ENCODE results near the gene ALKBH4.
A peak's percentile ranks its signal among the peaks of the same experiment; 100 is the strongest.
"Not testable (repeated sequence)": the region's sequence is repeated elsewhere in the genome, so short reads cannot be mapped to it uniquely, and the experiment has no call there.

The ALKBH4 gene

GRCh38 chr7:102474736-102475435 lies 10.2 kb upstream of the ALKBH4 start:
- DNase-seq = not testable (repeated sequence)

- not testable (repeated sequence) for DNase-seq
Observed at GRCh38 chr7:102474116-102474515, 9.5 kb upstream of the ALKBH4 start.

DNA sequence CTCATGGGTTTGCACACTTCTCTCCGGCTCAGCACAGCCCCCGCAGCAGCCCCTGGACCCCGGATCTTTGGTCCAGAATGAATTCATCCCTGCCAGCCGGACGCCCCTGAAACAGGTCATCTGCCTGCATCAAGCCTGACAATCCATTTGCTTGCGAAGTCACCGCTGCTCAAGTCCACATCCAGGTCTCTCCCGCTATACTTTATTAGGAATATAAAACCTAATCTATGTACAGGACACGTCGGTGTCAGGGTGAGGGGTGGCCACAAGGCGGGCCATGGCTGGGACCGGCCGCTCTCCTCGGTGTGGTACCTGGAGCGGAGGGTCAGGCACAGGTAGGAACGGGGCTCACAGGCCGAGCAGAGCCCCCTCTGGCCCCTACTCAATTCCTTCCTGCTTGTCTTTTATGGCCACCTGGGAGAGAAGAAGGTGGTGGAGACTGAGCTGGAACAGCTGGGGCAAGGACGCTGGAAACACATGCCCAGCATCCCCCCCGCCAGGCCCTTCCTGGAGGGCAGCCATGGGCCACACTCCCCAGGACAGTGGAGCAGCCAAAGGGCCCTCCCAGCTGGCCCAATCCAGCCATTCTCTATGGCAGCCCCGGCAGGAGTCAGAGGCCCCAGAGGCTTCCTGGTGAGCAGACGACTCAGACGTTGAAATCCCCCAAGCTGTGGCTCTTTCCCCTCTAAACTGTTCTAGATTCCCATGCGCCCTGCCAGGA lies 8.8 kb upstream of the ALKBH4 start:
- no peak for DNase-seq

GRCh38 chr7:102472126-102473041 lies 7.7 kb upstream of the ALKBH4 start:
- no peak for DNase-seq

- no peak for DNase-seq
Observed at GRCh38 chr7:102471791-102472125, 7.1 kb upstream of the ALKBH4 start.

DNA sequence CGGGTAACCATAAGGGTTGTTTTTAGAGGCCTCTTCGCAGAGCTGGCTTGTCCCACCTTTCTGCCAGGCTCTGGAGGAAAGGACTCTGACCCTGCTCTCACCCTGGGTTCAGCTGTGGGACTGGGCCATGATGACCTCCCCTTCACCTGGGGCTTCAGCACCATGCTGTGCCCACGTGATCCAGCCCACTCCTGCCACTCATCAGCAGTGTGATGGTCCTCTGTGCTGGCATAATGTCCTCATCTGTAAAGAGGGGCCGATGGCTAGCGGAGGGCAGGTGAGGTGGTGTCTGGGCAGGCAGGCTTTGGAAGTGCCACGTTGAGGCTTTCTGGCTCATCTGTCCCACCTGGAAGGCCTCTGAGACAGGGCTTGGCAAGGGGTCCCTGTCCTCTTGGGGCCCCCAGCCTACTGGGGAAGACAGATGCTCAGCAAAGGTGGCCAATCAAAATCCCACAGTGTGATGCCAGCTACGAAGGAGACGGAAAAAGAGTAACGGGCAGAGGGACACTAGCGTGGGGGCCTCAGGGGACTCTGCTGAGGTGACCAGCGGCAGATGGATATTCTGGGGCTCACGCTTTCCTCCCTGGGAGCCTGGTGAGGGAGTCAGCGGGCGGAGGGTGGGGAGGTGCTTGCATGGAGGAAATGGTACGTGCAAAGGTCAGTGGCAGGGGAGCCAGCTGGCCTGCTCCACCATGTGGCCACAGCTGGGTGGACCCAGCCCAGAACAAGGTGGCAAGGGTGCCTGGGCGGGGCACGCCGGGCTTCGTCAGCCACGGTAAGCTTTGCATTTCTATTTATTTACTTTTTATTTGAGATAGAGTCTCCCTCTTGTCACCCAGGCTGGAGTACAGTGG lies 5.5 kb upstream of the ALKBH4 start:
- DNase-seq = no peak

DNA sequence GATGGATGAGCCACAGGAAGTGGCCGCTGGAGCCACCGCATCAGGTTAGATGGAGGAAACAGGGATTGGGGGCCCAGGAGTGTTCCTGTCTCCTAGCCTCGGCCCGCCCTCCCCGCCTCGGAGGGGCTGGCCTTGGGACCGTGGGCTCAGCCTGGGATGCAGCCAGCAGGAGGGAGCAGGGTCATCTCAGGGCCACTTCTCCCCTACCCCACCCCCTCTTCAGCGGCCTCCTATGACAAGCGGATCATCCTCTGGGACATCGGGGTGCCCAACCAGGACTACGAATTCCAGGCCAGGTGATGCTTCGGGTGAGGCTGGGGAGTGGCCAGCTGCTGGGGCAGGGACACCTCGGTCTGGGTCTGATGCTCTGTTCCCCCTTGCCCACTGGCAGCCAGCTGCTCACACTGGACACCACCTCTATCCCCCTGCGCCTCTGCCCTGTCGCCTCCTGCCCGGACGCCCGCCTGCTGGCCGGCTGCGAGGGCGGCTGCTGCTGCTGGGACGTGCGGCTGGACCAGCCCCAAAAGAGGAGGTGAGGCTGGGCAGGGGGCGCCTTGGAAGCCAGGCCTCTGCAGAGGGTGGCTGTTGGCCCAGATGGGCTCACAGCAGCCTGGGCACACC lies 4.8 kb upstream of the ALKBH4 start:
- DNase-seq = no peak

DNA sequence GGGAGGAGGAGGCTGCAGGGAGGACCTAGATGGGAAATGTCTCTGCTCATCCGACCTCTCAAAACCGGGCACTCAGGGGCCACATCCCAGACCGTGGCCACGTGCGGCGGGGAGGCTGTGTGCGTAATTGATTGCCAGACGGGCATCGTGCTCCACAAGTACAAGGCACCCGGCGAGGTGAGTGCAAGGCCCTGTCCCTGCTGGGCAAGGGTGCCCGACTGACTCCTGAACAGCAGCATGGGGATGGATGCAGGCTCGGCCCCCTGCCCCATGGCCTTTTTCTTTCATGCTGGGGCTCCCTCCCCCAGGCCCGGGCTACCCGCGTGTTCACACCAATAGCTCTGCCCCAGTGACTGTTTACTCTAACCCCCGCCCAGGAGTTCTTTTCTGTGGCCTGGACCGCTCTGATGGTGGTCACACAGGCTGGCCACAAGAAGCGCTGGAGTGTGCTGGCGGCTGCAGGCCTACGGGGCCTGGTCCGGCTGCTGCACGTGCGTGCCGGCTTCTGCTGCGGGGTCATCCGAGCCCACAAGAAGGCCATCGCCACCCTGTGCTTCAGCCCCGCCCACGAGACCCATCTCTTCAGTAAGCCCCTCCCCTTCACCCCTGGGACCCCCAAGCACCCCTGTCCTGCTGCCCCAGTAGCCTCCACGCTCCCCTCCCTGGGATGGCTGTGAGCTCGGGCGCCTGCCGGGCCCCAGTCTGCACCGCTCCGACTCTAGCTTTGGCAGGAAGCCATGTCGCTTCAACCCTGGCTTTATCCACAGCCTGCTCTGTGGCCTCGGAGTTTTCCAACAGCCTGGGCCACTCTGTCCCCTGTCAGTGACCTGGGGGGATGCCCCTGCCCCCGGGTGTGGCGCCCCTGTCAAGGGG lies 4.1 kb upstream of the ALKBH4 start:
- no peak for DNase-seq

DNA sequence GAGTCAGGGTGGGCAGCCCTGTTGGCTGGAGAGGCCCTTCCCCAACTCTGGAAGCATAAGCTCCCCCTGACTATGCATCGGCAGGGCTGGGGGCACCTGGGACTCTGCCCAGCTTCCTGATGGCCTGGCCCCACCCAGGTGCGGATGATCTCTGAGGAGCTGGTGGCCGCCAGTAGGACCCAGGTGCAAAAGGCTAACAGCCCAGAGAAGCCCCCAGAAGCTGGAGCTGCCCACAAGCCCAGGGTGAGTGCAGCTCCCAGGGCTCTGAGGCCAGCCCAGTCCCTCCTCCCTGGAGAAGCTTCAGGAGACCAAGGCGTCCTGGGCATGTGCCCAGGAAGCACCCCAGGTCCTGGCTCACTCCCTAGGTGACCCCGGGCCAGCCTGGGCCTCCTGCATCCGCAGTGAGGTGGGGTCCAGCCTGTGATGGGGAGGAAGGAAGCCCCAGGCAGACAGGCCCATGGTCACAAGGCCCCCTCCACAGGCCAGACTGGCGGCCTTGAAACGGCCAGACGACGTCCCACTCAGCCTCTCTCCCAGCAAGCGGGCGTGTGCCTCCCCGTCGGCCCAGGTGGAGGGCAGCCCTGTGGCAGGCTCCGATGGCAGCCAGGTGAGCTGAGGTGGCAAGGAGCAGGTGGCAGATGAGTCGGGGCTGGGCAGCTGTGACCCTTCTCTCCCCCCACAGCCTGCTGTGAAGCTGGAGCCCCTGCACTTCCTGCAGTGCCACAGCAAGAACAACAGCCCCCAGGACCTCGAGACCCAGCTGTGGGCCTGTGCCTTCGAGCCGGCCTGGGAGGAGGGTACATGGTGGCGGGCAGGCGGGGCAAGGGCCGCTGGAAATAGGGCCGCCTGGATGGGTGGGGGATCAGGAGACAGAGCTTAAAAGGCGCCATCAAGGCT lies 3.2 kb upstream of the ALKBH4 start:
- DNase-seq = no peak

- no peak for DNase-seq
Observed at GRCh38 chr7:102466097-102466496, 1.4 kb upstream of the ALKBH4 start.

DNA sequence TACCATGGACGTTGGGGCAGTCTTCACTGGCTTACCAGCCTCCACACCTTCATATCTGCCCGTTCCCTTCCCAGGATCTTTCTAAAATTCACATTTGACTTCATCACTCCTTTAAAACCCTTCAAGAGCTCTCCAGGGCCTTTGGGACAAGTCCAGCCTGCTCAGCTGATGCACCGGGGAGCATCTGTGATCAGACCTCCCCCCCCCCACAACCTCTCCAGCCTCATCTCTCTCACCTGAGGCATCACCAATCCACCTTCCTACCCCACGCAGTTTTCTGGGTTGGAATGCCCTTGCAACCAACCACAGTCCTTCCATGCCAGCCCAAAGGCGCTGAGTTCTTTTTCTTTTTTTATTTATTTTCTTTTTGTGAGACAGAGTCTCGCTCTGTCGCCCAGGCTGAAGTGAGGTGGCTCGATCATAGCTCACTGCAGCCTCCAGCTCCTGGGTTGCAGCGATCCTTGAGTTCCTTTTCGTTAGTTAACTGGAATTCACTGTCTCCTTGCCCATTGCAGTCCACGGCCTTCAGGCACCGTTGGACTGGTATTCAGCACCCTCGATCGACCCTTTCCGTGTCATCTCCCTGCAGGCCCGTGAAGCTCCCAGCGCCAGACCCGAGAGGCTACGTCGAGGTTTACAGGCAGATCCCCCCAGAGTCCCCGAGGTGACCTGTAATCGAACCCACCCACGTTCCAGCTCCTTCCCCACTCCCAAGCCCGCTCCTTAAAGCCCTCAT lies 654 bp downstream of the ALKBH4 start:
- DNase-seq = peak; percentile 33

DNA sequence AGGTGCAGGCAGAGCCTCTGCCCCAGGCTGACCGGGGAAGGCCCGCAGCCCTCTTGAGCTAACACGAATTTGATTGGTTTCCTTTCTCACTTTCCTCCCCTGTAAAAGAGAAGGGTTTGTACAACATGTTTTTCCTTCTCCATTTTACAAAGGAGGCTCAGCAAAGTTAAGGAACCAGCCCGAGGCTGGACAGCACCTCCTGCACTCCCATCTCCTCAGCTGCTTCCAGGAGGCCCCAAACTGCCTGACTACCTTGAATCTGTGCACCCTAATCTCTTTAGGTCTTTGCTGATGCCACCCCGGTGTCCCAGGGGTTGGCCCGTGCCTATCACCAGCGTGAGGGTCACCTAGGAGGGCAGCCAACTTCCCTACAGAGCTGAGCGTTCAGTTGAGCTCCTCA lies 4.2 kb downstream of the ALKBH4 start:
- no peak for DNase-seq

DNA sequence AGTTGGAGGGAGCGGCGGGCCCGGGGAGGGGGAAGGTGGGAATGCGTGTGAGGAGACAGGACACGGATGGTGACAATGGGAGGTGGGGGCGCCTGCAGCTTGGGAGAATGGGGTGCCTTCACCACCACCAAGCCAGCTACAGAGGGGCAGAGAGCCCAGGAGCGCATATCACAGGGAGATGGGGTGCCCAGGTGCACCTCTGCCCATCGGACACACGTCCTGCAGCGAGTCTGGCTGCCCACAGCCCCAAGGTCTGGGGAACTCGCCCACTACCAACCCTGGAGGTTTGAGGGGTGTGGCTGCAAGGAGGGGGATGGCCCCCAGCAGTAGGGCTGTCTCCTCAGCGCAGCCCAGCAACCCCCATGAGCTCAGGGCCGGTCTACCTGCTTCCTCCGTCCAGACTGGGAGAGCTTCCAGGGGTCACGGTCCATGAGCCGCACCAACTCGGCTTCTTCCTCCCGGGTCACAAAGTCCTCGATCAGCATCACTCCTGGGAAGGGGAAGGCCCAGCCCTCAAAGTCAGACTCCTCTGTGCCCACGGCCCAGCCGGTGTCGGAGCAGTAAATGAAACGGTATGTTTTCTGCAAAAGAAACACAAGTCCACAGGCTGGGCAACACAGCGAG lies 5.3 kb downstream of the ALKBH4 start:
- no peak for DNase-seq

DNA sequence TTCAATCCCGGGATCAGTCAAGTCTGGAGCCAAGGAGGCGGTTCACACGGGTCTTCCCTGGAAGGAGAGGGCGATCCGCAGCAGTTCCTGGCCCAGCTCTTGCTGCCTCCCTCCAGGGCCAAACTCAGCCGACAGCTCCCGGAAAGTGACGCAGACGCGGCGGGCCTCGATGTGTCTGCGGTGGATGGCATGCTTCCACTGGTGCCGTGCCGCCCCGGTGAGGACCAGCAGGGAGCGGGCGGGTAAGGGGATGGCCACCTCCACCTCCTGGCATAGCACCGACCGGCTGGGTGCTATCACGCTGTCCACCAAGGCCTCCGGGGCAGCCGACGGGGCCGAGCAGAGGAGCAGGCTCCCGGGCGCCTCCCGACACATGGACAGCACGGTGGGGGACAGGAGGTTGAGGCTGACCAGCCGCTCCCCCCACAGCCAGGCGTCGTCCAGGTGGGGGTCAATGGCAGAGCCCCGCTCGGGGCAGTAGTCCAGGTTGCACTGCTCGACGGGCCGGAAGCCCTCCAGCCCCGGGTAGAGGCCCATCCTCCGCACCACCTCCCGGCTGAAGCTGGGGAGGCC lies 7.2 kb downstream of the ALKBH4 start:
- no peak for DNase-seq

DNA sequence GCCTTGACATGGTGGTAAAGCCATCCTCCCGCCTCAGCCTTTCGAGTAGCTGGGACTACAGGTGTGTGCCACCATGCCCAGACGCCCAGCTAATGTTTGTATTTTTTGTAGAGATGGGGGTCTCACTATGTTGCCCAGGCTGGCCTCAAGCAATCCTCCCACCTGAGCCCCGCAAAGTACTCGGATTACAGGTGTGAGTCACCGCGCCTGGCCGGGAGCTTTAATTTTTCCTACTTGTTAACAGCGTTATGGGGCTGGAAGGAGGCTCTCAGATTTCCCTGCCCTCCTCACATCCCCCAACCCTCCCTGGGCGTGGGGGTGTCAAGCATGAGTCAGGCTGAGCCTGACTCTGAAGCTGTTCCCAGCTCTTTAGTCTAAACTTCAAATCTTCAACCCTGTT lies 8.3 kb downstream of the ALKBH4 start:
- no peak for DNase-seq

GRCh38 chr7:102455596-102455995 lies 9.1 kb downstream of the ALKBH4 start:
- DNase-seq = no peak

DNA sequence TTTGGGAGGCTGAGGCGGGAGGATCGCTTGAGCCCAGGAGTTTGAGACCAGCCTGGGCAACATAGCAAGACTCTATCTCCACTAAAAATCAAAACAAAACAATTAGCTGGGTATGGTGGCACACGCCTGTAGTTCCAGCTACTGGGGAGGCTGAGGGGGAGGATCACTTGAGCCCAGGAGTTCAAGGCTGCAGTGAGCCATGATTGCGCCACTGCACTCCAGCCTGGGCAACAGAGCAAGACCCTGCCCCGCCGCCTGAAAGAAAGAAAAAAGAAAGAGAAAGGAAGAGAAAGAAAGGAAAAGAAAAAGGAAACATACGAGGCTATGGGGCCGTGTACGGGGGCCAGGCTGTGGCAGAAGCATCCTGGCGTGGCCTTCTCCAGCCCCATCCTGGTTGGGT lies 9.7 kb downstream of the ALKBH4 start:
- not testable (repeated sequence) for DNase-seq

GRCh38 chr7:102454468-102454867 lies 10.2 kb downstream of the ALKBH4 start:
- no peak for DNase-seq

DNA sequence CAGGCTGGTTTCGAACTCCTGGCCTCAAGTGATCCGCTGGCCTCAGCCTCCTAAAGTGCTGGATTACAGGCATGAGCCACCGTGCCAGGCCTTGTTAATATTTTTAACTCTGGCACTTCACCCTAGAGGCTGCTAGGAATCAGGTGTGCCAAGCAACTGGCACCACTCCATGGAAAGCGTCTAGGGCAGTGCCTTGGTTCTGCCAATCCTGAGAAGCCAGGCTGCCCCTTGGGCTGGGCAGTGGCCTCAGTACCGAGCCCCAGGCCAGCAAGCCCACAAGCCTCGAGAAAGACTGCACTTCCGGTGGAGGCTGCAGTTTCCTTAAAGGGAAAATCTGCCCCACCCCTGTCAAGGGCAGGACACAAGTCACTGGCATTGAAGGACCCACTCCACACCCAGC lies 11.3 kb downstream of the ALKBH4 start:
- DNase-seq = no peak

Measured in activated T-cell treated with anti-CD3 and anti-CD28 coated beads, Interleukin-2, amount 50 U/mL, for 1 hour (primary cell).